ENCODE measurements around the gene EVC.
"Not testable (repeated sequence)": the region's sequence is repeated elsewhere in the genome, so short reads cannot be mapped to it uniquely, and the experiment has no call there.

The EVC gene

DNA sequence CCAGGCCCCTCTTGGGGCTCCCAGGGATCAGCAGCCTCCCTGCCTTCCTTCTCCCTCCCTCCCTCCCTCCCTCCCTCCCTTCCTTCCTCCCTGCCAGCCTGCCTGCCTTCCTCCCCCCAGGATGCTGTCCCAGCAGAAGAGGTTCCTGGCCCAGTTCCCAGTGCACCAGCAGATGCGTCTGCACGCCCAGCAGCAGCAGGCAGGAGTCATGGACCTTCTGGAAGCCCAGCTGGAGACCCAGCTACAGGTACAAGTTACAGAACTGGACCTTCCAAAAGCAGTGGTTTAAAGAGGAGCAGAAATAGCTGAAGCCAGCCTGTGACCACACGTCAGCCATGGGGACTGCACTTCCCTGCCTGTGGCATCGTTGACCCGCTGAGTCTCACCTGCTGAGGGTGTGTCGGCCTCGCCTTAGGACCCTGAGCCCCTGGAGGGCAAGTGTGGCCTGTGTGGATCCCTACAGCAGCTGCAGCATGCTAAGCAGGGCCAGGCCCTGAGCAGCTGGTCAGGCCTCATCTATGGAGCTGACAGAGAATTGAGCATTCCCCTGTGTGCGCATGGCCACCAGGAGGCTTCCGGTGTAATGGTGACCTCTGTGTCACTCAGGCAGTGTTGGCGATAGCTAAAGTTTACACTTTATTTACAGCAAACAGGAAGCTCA lies 97.2 kb downstream of the EVC start:
- TF ChIP-seq, protein P1, sequence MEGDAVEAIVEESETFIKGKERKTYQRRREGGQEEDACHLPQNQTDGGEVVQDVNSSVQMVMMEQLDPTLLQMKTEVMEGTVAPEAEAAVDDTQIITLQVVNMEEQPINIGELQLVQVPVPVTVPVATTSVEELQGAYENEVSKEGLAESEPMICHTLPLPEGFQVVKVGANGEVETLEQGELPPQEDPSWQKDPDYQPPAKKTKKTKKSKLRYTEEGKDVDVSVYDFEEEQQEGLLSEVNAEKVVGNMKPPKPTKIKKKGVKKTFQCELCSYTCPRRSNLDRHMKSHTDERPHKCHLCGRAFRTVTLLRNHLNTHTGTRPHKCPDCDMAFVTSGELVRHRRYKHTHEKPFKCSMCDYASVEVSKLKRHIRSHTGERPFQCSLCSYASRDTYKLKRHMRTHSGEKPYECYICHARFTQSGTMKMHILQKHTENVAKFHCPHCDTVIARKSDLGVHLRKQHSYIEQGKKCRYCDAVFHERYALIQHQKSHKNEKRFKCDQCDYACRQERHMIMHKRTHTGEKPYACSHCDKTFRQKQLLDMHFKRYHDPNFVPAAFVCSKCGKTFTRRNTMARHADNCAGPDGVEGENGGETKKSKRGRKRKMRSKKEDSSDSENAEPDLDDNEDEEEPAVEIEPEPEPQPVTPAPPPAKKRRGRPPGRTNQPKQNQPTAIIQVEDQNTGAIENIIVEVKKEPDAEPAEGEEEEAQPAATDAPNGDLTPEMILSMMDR (IDR thresholded peaks at IDR 0.05; ENCODE audit: low read depth, low read length, missing control alignments), result no peak
- H3K4me3 ChIP-seq (ENCODE audit: low read depth, low read length), result no peak overlapping the region
- no peak for DNase-seq (ENCODE audit: low read depth)

DNA sequence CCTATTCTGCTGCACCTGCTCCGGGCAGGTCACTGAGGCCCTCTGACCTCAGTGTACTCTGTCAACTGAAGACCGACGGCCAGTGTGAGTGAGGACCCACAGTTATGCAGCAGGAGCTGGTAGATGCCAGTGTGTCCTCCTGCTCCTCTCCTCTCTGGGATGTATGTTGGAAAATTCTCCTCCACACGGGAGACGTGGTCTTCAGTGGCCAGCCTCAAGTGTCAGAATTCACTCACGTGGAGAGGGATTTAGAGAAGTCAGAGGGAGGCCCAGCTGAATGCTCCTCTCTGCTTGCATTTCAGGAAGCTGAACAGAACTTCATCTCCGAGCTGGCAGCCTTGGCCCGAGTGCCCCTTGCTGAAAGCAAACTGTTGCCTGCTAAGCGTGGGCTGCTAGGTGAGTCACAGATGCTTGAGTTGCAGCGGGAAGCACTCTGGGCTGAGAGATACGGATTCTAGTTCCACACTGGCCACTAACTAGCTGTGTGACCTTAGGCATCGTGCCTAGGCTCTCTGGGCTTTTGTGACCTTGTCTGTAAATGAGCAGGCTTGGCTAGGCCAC lies 98.3 kb downstream of the EVC start:
- DNase-seq (ENCODE audit: low read depth), result no peak
- TF ChIP-seq, protein P1 (IDR thresholded peaks at IDR 0.05; ENCODE audit: low read depth, low read length, missing control alignments), result no peak
- H3K4me3 ChIP-seq (ENCODE audit: low read depth, low read length), result no peak overlapping the region

DNA sequence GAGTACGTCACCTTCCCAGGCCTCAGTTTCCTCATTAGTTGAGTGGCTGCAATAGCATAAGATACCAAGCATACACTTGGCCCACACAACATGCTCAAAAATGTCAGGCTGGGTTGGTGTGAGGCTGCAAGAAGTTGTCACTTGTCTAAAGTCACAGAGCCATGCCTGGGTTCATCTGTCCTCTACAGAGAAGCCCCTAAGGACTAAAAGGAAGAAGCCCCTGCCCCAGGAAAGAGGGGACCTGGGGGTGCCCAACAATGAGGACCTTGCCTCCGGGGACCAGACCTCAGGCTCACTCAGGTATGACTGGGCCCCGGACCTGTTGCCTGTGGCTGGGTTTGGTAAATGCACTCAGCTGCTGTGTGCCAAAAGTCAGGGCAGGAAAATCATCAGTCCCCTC lies 99.2 kb downstream of the EVC start:
- no peak overlapping the region for H3K4me3 ChIP-seq (ENCODE audit: low read depth, low read length)
- no peak for DNase-seq (ENCODE audit: low read depth)
- TF ChIP-seq, protein P1 (IDR thresholded peaks at IDR 0.05; ENCODE audit: low read depth, low read length, missing control alignments), result no peak

DNA sequence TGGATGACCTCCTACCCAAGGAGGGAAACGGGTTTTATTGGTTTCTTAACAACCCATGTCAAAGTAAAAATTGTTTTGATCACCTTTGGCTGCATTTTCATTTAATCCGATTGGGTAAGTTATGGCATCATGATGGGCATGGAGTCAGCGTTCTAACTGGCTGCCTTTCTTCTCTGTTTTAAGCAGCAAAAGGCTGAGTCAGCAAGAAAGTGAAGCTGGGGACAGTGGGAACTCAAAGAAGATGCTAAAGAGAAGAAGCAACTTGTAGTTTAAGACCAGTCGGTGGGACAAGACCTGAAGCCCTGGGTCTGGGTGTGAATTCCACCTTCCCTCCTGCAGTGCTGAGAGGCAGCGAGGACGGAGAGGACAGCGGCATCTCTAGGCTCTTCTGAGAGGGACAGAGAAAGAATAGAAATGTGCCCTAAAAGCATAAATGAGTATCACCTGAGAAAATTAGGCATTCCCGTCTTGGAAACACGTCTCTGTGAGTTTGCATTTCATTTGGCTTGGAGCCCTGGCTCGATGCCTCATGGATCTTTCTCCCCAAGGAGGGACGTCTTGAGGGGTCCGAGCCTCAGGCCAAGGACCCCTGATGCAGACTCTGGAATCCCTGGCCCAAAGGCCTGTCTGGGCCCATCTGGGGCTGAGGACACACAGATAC lies 99.9 kb downstream of the EVC start:
- TF ChIP-seq, protein P1 (IDR thresholded peaks at IDR 0.05; ENCODE audit: low read depth, low read length, missing control alignments), result no peak
- DNase-seq (ENCODE audit: low read depth), result no peak
- no peak overlapping the region for H3K4me3 ChIP-seq (ENCODE audit: low read depth, low read length)

DNA sequence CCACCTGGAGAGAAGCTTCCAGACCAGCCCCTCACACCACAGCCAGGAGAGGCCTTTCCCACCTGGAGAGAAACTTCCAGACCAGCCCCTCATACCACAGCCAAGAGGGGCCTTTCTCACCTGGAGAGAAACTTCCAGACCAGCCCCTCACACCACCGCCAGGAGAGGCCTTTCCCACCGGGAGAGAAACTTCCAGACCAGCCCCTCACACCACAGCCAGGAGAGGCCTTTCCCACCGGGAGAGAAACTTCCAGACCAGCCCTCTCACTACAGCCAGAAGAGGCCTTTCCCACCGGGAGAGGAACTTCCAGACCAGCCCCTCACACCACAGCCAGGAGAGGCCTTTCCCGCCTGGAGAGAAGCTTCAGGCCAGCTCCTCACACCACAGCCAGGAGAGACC lies 101.1 kb downstream of the EVC start:
- not testable (repeated sequence) for DNase-seq (ENCODE audit: low read depth); H3K4me3 ChIP-seq (ENCODE audit: low read depth, low read length)

DNA sequence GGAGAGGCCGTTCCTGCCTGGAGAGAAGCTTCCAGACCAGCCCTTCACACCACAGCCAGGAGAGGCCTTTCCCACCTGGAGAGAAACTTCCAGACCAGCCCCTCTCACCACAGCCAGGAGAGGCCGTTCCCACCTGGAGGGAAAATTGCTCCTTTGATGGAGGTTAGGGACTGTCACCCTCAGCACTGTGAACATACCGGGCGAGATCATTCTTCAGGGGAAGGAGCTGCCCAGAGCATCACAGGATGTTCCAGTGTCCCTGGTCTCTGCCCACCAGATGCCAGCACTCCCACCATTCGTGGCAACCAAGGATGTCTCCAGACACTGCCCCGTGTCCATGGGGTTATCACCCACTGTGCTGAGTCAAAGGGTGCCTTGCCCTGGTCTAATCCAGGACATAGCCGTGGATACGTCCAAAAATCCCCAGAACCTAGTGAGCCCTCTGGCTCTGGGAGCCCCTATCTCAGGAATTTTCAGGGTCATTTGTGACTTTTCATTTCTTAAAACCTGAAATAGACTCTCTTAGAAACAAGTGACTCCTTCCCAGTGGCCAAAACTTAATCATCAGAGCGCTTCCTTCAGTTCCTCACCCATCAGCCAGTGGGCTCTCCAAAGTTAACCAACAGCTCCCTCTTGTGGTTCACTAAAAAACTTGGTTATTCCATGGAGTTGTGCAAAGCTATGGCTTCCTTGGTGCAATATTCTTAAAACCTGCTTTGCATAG lies 101.7 kb downstream of the EVC start:
- TF ChIP-seq, protein P1 (IDR thresholded peaks at IDR 0.05; ENCODE audit: low read depth, low read length, missing control alignments), result peak; percentile 69
- H3K4me3 ChIP-seq (ENCODE audit: low read depth, low read length), result no peak overlapping the region
- DNase-seq (ENCODE audit: low read depth), result peak; percentile 30

DNA sequence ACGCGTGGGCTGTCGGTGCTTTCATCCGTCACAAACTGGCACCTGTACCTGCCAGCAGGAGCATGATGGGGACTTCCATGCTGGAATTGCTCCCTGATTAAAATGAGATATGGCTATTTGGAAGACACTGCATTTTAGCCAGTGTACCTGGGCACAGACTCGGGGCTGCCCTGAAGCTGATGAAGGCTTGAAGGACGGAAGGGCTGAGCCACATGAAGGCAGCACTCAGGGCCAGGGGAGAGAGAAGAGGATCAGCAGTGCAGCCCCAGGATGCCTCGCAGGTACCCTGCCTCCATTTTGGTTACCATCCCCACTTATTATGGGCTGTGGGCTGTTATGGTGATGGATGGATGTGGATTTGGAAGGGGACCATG lies 102.9 kb downstream of the EVC start:
- no peak for DNase-seq (ENCODE audit: low read depth)
- H3K4me3 ChIP-seq (ENCODE audit: low read depth, low read length), result no peak overlapping the region
- TF ChIP-seq, protein P1 (IDR thresholded peaks at IDR 0.05; ENCODE audit: low read depth, low read length, missing control alignments), result no peak
